ENCODE data around the gene TADA3.

- TF ChIP-seq POLR2A (IDR thresholded peaks at IDR 0.05; ENCODE audit: low read depth, low read length) = no peak
- no peak for TF ChIP-seq FOS (IDR thresholded peaks at IDR 0.05; ENCODE audit: low read depth, low read length)
- TF ChIP-seq CEBPB (IDR thresholded peaks at IDR 0.05; ENCODE audit: low read depth, low read length) = no peak
- no peak for TF ChIP-seq CTCF (conservative IDR thresholded peaks at IDR 0.05; ENCODE audit: low read depth, low read length)
- no peak for TF ChIP-seq RCOR1 (IDR thresholded peaks at IDR 0.05; ENCODE audit: insufficient replicate concordance, low read length)
- no peak for TF ChIP-seq BHLHE40 (IDR thresholded peaks at IDR 0.05; ENCODE audit: low read depth, low read length)
- no peak for TF ChIP-seq MAZ (IDR thresholded peaks at IDR 0.05; ENCODE audit: borderline replicate concordance, low read depth, low read length)
- no peak for TF ChIP-seq USF2 (IDR thresholded peaks at IDR 0.05; ENCODE audit: low read depth, low read length)
Measured at GRCh38 chr3:9739181-9739580, 53.1 kb downstream of the TADA3 start.

Data from IMR-90 (cell line).